ENCODE data around the gene ABCC4.

Gene ABCC4

DNA sequence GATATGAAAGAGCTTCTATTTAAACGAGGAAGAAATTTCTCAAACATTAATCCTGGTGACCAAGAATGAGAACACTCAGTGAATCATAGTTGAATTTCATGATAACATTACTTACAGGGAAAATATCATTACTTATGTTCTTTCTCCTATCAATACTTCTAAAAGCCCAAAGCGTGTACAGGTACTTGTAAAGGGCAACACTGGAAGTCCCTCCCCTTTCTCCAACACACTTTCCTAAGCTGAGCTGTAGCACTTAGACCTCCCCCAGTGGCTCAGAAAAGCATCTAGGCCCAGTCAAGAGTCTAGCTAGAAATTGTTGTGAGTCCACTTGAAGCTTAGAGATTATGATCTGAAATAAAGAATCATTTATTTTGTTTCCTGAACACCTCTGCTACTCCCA is 150.7 kb downstream of the ABCC4 start:
- no peak for DNase-seq

GRCh38 chr13:95146486-95146885 is 154.8 kb downstream of the ABCC4 start:
- DNase-seq, result no peak

GRCh38 chr13:95145587-95145986 is 155.7 kb downstream of the ABCC4 start:
- no peak for DNase-seq

GRCh38 chr13:95140502-95140901 is 160.7 kb downstream of the ABCC4 start:
- DNase-seq, result no peak

DNA sequence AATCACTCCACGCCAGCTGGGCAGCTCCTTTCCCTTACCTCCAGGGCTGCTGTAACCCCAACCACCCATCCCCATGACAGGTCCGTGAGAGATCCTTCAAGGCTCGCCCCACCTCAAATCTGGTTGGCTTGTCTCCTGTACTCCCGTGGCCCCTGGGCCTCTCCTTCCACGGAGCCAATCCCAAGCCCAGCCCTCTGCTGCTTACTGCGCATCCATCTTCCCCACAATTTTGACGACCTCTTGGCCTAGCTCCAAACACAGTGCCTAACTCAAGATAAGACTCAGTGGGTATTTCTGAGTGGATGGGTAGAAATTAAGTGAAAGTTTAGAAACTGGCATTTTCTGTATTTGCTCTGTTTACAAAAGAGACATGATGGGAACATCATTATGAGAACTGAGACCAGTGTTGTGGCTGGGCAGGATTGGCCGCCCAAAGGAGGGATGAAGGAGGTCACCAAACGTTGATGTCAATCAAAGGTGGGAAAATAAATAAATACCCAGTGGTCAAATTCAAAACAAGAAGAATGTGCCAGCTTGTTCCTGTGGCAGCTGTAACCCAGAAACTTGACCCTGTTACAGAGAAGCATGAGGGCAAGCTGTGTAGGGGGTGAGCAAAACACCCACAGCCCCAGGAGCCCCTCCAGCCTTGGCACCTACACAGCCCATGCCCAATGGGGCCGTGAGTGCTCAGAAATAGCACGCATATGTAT is 162.2 kb downstream of the ABCC4 start:
- no peak for DNase-seq

GRCh38 chr13:95137096-95137495 is 164.2 kb downstream of the ABCC4 start:
- DNase-seq, result no peak

DNA sequence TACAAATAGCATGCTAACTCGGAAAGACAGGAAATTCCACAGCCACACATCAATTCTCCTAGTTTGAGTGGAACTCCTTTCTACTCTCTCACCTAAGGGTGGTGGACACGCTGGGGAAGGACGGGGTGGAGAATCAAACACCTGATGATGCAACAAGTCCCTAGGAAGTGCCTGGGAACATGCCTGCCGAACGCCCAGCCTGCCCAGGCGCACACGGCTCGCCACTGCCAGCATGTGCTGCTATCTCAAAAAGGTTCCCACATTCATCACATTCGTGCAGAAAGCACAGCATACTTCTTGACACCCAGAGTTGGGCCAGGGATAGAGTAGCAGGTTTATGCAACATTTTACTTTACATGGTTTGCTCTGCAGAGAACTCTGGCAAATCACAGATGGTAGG is 164.6 kb downstream of the ABCC4 start:
- DNase-seq, result no peak

- DNase-seq, result no peak
Observed at GRCh38 chr13:95133498-95133897, 167.8 kb downstream of the ABCC4 start.

GRCh38 chr13:95129004-95129403 is 172.2 kb downstream of the ABCC4 start:
- DNase-seq, result no peak

DNA sequence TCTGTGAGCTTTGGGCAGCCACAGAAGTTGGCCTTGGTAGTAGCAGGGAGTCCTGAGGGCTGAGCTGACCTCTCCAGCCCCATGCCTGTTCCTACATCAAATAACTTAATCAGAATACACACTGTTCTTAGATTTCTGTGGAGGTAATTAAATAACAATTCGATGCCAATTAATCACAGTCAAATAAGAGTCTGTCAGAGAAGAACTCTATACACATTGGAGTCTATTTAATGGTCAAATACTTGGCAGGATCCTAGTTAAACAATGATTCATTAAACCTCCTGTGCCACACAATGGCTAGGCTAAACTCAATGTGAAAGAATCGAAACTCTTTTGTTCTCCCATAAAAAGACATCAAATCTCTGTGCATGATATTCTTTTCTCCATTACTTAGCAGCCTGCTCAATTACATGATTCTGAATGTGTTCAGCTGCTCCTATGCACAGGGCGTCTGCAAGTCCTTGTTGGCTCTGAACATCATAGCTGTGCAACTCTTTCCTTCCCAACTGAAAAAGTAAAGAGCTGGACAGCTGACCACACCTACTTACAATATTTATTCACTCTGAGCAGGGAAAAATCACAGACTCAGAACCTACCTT is 173.1 kb downstream of the ABCC4 start:
- DNase-seq, result no peak

DNA sequence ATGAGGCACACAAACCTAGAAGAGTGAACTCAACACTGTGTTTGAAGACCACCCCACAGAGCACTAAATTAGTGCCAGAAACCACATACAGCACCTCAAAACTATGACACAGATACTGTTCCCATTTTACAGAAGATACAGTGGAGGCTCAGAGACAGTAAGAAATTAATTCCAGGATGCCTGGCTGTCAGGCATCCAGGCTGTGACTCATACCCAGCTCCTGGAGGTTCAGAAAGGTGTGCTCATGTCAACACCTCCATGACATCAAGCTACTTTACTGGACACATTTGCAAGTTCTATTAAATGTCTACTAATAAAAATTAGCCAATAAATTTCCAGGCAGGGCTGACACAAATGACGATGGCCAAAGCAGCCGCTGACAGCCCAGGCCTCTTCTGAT is 176.3 kb downstream of the ABCC4 start:
- no peak for DNase-seq

- no peak for DNase-seq
Observed at GRCh38 chr13:95123726-95124125, 177.5 kb downstream of the ABCC4 start.

DNA sequence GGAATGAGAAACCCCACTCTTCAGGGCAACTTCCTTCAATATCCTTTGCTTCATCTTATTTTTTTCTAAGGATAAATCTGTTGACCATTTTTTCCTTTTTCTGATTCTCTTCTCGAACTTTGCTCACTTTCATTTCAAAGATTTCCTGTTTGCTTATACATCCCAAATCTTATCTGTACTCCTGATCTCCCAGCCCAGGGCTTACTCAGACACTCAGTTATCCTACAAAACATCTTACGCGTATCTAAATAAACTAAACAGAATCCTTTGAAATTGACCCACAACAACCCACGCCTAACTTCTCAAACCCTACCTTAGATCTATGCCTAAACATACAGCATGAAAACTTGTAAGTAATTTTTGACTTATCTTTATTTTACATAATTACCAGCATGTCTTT is 179.2 kb downstream of the ABCC4 start:
- DNase-seq, result no peak

GRCh38 chr13:95121516-95121915 is 179.7 kb downstream of the ABCC4 start:
- DNase-seq, result no peak

GRCh38 chr13:95120650-95121049 is 180.6 kb downstream of the ABCC4 start:
- no peak for DNase-seq

DNA sequence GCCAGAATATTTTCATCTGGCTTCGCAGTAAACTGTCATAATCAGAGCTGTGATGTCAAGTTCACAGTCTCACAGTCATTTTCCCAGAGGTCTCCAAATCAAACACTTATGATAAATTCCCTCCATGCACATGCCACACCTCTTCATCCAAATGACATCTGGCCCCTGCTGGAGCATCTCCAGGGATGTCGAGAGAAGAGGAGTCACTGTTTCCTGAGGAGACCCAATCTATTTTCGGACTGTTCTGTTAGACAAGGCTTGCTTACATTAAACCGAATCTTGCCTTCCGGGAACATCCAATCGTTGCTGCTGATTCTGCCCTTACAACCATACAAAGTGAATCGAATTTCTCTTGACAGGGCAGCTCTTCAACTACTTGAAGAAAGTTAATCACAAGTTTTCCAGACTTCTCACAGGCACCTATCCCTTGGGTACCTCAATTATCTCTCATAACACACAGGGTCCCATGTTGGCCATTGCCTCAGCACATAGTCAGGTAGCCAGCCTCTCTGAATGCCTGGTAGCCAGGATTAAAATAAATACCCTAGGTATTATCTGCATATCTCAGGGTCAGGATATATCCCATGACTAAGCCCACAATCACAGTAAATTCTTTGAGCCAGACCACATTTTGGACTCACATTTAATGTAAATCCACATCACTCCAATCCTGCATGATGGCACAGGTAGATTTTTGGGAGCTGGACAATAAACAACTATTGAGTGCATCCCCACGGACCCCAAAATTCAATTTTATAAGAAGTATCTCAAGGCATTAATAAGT is 182.5 kb downstream of the ABCC4 start:
- DNase-seq, result no peak

GRCh38 chr13:95117092-95117491 is 184.2 kb downstream of the ABCC4 start:
- no peak for DNase-seq

DNA sequence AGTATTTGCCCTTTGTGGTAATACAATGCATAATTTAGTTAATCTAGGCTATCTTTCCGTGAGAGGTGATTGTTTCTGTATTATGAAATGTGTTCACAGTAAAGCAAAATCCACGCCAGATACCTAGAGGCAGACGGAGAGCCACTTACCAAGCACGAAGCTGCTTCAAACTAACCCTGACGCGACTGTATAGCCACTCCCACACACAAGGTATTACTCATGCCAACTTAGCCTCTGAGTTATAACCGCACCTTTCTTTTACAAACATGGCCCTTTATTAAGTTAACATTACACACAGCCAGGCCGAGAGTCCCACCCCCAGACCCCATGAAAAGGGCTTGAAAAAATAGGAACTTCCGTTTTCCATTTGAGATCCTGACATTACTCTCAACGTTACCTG is 185.7 kb downstream of the ABCC4 start:
- DNase-seq, result no peak

DNA sequence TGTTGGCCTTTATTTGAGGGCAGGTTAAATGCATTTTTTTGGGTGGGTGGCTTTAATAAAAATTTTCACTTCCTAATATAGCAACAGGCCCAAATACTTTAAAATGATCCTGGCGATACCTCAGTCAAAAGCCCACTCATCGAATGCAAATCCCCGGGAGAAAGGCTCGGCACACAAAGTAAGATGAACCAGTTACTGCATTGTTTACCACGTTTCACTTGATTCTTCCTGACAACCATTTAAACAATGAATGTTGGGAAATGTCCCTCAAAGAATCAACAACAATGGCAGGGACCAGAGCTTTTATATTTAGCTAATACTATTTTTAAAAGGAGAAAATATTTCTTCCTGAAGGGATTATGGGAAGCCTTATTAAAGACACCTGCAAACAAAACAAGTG is 187.7 kb downstream of the ABCC4 start:
- no peak for DNase-seq

DNA sequence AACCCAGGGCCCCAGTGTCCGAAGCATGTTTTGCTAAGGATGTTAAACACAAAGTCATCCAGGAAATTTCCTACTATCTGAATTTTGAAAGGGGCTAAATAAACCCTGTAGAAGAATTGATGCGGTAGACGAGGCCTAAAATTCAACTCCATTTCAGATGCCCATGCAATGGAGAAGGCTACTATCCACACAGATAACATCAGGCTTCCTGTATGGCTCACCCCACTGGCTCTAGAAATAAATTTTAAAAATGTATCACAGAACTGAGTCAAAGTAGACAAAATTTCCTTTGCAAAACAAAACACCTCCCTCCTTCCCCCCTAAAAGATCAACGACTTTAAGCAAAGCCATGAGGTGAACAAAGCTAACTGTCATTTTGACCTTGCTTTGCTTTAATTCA is 188.4 kb downstream of the ABCC4 start:
- DNase-seq, result no peak

- DNase-seq, result no peak
Observed at GRCh38 chr13:95111608-95112007, 189.6 kb downstream of the ABCC4 start.

- no peak for DNase-seq
Observed at GRCh38 chr13:95106562-95106961, 194.7 kb downstream of the ABCC4 start.

DNA sequence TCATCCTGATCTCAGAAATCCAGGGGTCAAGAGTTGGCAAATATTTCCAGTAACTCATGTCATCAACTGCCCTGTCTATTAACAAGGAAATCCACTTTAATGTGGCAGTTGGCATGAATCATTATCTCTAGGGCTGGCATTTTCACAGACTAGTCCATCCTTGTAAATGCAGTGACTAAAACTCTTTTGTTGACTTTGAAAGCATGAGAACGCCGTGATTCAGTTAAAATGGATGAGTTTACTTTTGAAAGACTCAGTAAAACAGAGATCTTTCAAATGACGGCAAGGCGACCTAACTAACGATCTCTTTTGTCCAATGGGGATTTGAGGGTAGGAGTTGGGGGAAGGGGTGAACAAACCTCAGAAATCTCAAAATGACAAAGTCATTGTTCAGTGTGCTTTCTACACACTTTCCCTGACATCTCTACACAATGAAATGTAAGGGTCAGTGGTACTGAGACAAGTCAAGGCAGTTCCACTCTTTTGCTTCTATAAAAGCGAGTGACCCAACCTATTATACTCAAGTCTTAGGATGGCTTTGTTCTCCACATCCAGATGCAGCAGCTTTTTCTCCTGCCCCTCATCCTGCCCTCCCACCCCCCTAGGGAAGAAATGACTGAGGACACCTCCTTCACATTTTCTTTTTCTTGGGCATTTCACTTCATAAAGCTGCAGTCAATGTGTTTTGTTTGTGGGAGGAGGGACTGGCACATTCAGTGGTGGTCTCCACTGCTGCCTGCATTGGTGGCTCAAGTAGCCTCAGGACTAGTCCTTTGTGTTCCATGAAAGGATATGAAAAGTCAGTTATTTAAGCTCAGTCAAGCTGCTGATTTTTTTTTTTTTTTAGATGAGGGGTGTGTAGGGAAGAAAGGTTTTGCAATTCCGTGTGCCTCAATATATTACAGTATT is 200.5 kb downstream of the ABCC4 start:
- DNase-seq, result no peak
